ENCODE results near the gene RNU1-2.
"Not testable (repeated sequence)": the region's sequence is repeated elsewhere in the genome, so short reads cannot be mapped to it uniquely, and the experiment has no call there.

RNU1-2 gene

GRCh38 chr1:16911851-16912721 lies 16.3 kb downstream of the RNU1-2 start:
- DNase-seq, result not testable (repeated sequence)

GRCh38 chr1:16912742-16913141 lies 17.0 kb downstream of the RNU1-2 start:
- not testable (repeated sequence) for DNase-seq

GRCh38 chr1:16913181-16913832 lies 17.5 kb downstream of the RNU1-2 start:
- no peak for DNase-seq

GRCh38 chr1:16913833-16914662 lies 18.3 kb downstream of the RNU1-2 start:
- peak; percentile 94 for DNase-seq

GRCh38 chr1:16914928-16915626 lies 19.3 kb downstream of the RNU1-2 start:
- not testable (repeated sequence) for DNase-seq

GRCh38 chr1:16915627-16915973 lies 19.8 kb downstream of the RNU1-2 start:
- DNase-seq, result no peak

- DNase-seq, result not testable (repeated sequence)
Observed at GRCh38 chr1:16916036-16916880, 20.5 kb downstream of the RNU1-2 start.

GRCh38 chr1:16918371-16918770 lies 22.6 kb downstream of the RNU1-2 start:
- no peak for DNase-seq

- DNase-seq, result not testable (repeated sequence)
Observed at GRCh38 chr1:16918936-16919665, 23.3 kb downstream of the RNU1-2 start.

GRCh38 chr1:16920951-16921350 lies 25.2 kb downstream of the RNU1-2 start:
- no peak for DNase-seq

GRCh38 chr1:16921391-16922185 lies 25.8 kb downstream of the RNU1-2 start, which contains the start of gene CROCC:
Gene CROCC (plus strand): TSS chr1:16921931. CDS start chr1:16922019, 88 bp downstream.
- no peak for DNase-seq

- DNase-seq, result no peak
Observed at GRCh38 chr1:16922466-16922865, 26.7 kb downstream of the RNU1-2 start.

GRCh38 chr1:16922885-16923431 lies 27.2 kb downstream of the RNU1-2 start:
- no peak for DNase-seq

- DNase-seq, result no peak
Observed at GRCh38 chr1:16924216-16924918, 28.6 kb downstream of the RNU1-2 start.

- DNase-seq, result no peak
Observed at GRCh38 chr1:16924919-16925477, 29.2 kb downstream of the RNU1-2 start.

GRCh38 chr1:16925635-16926490 lies 30.1 kb downstream of the RNU1-2 start:
- DNase-seq, result no peak

- DNase-seq, result no peak
Observed at GRCh38 chr1:16926491-16927073, 30.8 kb downstream of the RNU1-2 start.
